ENCODE results near the gene SOX6.

- no peak for TF ChIP-seq POLR2AphosphoS5 (IDR thresholded peaks at IDR 0.05; ENCODE audit: low read depth, low read length)
- TF ChIP-seq TAF1 (IDR thresholded peaks at IDR 0.05; ENCODE audit: borderline replicate concordance, insufficient read depth, low read length) = no peak
- no peak for TF ChIP-seq REST (IDR thresholded peaks at IDR 0.05; ENCODE audit: insufficient read depth in 1 of 2, low read depth in 2 of 2, low read length in 2 of 2)
Measured at GRCh38 chr11:15969701-15970329, 386.5 kb downstream of the SOX6 start.
